Retina (tissue), 1 donor: ENCODE measurements around the gene PTPRN2.
"Not testable (repeated sequence)": the region's sequence is repeated elsewhere in the genome, so short reads cannot be mapped to it uniquely, and the experiment has no call there.

Source experiments
- DNase-seq: peaks from one replicate; pipeline ENCODE4 v3.0.0-alpha.2; 2016

The PTPRN2 gene

DNA sequence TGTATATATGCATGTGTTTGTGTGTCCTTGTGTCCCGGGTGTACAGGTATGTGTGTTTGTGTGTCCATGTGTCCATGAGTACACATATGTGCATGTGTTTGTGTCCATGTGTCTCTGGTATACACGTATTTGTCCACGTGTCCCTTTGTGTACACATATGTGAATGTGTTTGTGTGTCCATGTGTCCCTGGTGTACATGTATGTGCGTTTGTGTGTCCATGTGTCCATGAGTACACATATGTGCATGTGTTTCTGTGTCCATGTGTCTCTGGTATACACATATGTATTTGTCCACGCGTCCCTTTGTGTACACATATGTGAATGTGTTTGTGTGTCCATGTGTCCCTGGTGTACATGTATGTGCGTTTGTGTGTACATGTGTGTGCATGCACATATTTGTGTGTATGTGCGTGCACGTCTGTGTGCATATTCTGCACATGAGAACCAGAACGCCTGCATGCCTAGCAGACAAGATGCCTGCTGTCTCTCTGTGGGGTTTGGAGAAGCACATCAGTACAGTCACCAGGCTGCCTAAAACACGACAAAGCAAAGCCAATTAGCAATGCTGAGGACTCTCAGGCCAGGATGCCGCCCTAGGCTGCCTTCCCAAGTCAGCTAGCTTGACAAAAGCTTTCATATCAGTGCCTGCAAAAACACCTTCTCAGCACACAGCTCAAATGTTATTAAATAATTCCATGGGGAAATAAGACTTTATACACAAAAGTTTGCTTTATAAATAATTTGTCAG, 327.8 kb downstream of the PTPRN2 start:
- no peak for DNase-seq

DNA sequence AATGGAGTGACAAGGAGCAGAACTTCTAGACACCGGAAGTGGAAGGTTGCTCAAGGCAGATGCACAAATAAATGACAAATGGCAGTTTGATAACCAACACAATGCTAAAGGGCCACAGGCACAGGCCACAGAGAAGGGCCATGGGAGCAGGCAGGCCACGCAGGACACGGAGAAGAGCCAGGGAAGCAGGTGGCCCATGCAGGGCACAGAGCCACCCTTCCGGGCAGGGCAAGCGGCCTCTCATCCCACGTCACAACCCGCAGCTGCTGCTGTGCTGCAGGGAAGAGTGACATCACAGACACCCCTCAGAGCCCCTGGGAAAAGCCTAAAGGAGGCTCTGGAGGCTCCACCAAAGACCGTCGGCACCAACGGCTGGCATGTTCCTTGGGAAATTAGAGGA, 328.5 kb downstream of the PTPRN2 start:
- no peak for DNase-seq

DNA sequence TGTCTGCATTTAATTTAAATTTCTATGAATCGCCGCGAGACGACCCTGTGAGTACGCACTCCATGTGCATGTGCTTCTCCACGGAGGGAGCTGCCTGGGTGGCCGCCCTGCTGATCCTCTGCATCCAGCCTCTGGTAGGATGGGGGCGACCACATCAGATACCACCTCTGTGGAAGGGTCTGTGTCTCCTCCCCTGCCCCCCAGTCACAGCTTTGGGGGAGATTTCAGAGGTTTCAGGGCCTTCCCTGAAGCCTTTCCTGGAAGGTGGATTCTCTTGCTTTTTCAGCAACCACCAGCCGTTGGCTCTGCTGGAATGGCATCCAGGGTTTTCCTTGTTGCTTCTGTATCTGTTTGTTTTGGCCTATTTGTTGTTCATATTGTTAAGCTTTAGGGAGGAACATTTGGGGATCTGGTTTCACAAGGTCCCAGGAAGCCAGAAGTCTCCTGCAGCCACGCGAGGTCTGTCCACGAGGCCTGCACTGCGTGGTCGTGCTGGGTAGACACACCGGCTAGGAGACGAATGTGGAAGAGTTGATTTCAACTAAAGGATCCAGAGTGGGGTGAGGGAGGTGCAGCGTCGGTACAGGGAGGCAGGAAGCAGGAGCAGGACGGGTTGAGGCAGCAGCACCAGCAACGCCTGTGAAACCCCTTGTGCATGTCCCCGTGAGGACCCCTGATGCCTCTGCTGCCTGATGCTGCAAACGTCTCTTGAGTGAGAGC, 329.1 kb downstream of the PTPRN2 start:
- DNase-seq = no peak

DNA sequence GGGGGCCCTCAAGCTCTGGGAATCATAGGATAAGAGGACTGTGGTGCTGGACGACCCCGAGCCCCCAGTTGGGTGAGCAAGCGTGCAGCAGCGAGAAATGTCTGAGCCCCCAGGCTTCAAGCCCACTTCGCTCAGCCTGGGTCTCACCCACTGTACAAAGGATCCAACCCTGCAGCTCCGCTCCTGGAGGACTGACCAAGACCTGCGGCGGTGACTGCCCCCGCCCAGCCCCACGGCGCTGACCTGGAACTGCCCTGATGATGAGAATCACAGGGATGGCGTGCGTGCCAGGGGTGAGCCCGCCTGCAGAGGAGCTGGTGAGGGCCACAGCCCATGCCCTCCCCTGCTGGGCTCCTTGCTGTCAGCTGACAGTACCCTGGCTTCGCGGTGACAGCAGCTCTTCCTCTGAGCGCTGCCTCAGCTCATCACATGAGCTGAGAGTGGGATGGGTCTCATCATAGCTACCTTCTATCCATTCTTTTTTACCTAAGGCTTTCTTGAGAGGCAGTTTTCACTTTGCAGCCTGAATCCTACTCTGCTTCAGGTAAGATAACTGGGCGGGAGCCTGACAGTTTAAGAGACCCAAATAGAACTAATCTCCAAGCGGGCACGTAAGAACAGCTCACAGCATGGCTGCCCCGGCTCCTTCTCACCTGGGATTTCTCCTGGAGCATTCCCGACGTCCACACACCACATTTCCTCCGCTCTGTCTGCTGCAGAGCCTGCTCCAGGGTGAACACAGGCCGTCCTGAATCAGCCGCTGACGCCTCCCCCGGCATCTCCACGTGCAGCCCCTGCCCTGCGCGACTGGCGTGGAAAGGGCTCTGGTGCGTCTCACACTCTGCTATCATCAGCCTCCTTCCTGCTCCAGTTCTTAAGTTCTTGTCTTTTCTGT, 329.9 kb downstream of the PTPRN2 start:
- no peak for DNase-seq

DNA sequence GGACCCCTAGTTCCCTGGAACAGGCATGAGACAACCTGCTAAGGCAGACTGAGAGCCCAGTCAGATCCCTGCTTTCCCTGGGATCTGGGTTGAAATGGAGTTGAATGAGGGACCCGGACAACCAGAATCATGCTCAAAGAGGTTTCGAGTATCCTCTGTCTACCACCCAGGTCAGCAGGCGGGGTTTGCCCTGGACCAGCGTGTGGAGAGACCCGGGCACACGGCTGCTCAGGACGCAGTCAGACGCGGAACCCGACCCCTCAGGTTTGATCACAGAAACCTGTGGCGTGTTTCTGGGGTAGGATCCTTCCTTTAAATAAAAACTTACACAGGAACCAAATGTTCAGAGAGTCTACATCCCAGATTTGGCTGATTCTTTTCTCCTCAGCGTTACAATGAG, 330.6 kb downstream of the PTPRN2 start:
- DNase-seq = no peak

DNA sequence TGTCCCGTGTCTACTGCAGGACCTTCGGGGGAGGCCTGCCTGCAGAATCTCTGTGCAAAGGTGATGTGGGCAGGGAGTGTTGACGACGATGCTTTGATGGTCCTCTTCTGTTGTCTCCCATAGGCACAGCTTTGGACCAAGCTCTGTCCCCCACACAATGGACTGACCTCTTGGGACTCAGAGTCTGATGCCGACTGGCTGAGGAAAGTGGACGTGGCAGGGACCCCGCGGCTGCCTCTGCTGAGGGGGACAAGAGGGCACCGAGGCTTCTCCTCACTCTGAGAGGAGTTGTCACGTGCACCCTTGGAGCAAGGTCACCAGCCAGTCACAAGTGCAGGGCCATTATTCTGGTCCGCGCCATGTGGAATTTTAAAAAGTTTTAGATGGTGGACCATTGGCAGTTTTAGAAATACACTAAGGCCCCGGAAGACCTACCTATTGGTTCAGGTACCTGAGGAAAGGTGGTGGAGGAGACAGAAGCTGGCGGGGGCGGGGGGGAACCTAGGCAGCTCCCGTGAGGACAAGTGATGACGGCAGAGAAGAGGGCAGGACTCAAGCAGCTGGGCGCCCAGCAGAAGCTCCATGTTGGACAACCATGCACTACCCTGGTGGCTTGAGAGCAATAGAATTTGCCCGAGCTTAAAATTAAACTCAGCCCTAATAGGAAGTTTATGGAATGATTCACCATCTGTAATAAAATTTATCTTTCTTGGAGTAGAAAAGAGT, 331.4 kb downstream of the PTPRN2 start:
- DNase-seq = no peak

DNA sequence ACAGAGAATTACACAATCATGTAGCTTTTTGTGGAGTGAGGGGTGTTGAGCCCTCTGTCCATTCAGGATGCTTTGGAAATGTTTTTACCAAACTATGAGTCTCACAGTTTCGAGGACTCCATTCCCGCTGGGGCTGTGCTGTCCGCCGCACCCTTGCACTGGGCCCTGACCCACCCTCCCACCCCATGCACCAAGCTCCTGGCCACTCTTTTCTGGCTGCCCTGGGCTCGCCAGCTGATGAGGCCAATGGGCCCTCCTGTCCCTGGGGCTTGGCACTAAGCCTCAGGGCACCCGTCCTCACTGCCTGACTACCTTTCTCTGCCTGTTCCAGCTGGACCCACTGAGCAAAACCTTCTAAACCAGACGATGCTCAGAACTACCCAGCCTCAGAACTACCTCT, 332.1 kb downstream of the PTPRN2 start:
- DNase-seq = no peak

DNA sequence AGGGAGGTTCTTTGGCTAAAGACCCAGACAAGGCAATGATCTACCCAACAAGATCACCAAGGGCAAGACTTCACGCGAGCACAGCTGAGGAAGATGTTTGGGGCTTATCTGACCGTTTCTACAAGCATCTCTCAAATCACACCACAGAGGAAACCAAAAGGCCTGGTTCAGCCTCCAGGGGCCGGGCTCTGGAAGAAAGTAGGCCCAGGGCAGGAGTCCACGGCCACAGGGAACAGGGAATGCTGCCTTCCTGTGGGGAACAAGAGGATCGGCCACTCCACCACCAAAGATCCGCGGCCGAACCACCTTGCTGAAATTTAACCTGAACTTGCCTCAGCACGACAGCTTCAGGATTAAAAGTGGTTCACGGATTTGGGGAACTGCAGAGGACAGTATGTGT, 332.5 kb downstream of the PTPRN2 start:
- DNase-seq = no peak

DNA sequence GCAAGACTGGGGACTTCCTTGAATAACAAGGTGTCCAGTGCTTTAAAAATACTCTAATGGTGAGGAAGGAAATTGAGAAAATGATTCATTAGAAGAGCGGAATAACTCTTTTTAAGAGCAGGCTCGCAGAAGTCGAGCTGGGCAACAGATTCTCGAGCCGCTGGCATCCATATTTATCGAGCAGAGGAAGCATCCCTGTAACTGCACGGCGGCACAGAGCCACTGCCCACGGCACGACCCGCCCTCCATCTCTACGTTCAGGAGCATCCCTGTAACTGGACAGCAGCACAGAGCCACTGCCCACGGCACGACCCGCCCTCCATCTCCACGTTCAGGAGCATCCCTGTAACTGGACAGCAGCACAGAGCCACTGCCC, 334.0 kb downstream of the PTPRN2 start:
- not testable (repeated sequence) for DNase-seq

DNA sequence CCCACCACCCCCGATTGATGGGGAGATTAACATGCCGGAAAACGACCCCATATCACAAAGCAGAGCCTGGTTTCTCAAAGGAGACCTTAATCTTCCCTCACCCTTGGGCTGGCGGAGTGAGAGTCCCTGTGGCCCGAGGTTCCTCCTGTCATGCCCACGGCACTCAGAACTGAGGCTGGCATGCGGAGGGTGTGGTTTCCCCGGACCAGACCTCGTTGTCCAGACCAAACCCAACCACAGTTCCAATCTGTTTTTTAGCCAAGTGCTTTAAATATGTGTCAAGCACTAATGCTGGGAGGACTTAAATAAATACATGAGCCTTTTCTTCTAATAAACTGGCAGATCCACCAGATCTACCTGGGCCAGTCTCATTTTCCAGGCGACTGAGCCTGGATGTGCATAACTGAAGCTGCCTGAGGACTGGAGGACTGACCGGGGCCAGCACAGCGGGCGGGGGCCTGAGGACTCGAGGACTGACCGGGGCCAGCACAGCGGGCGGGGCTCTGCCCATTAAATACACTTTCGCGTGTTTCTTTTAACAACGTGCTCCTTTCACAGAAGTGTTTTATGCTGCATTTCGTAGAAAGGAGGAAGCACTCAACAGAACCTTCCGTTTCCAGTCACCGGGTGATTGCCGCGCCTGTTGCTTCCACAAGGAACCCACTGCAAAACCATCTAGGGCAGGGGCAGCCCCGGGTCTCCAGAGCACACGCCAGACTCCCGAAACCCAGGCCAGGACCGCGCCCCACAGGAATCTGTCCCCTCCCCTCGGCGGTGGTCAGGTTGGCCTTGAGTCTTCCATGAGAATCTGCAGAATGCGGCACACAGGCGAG, 334.6 kb downstream of the PTPRN2 start:
- no peak for DNase-seq

DNA sequence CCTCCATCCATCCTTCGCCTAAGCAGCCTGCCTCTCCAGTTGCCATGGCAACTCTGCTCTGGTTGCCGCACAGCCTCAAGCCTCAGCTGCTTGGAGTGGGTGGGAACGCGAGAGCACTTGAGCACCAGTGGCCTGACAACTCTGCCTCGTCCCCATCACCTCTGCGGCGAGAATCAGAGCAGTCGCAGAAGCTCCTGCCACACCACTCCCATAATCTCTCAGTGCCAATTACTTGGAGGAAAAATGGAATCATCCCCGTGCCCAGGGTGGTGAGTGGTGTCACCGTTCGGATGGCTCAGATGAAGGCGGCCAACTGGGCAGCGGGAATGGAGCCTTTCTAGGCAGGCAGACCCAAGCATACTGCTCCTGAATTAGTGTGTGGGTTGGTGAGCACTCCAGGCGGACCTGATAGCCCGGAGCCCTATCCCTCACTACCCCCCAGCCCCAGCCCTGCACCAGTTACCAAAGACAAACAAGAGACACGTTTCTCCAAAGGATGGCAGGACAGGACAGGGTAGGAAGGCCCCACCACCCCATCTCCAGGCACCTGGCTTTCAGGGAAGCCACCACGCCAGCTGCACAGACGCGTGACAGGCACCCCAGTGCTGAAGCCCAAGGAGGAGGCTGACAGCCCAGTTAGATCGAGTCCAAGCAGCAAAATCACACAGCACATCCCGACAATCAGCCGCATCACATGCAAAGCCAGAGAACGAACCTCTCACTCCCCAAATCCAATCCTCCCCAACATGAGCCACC, 335.4 kb downstream of the PTPRN2 start:
- DNase-seq = peak; percentile 72

DNA sequence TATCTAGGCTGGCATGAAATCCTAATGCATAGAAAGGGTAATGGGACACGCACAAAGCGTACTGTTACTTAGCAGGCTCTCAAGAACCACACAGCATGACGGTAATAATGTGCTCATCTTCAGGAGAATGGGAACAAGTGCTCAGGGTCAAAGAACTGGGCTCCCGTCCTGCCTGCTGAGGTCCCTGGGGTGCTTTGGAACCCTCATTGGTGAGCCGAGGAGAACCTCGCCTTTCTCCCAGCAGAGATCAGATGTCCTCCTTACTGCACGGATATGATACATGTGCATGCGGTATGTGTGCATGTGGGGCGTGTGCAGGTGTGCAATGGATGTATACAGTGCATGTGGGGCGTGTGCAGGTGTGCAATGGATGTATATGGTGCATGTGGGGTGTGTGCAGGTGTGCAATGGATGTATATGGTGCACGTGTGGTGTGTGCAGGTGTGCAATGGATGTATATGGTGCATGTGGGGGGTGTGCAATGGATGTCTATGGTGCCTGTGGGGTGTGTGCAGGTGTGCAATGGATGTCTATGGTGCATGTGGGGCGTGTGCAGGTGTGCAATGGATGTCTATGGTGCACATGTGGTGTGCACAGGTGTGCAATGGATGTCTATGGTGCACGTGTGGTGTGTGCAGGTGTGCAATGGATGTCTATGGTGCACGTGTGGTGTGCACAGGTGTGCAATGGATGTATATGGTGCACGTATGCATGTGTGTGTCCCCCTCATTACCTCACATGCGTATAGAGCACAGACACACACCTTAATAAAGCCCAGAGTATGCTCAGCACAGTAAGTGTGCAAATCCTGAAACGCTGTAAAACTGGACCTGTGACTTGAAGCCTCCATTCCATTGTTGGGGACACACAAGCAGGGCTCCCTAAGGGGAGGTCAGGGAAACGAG, 336.3 kb downstream of the PTPRN2 start:
- DNase-seq = no peak

DNA sequence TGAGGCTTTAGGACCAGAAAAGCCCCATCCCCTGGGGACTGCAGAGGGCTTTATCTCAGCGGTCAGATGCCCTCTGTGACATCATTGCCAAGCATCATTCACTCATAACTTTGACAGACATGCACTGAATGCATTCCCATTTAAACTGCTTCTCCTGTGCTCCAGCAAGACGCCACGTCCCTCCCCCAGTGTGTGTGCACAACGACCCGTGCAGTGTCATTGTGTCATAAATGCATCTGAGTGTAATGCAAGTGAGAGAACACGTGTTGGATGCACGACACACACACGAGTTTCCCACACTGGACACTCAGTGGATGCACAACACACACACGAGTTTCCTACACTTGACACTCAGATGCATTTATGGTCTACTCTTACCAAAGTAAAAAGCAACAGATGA, 337.9 kb downstream of the PTPRN2 start:
- DNase-seq = no peak

DNA sequence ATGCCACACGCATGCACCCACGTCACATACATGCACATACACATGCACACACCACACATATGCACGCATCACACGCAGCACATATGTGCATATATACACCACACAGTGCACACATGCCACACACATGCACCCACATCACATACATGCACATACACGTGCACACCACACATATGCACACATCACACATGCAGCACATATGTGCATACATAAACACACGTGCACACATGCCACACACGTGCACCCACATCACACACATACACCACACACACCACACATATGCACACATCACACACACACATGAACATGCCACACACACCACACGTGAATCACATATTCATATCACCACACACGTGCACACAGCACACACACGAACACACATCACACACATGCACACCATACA, 338.8 kb downstream of the PTPRN2 start:
- DNase-seq = no peak

DNA sequence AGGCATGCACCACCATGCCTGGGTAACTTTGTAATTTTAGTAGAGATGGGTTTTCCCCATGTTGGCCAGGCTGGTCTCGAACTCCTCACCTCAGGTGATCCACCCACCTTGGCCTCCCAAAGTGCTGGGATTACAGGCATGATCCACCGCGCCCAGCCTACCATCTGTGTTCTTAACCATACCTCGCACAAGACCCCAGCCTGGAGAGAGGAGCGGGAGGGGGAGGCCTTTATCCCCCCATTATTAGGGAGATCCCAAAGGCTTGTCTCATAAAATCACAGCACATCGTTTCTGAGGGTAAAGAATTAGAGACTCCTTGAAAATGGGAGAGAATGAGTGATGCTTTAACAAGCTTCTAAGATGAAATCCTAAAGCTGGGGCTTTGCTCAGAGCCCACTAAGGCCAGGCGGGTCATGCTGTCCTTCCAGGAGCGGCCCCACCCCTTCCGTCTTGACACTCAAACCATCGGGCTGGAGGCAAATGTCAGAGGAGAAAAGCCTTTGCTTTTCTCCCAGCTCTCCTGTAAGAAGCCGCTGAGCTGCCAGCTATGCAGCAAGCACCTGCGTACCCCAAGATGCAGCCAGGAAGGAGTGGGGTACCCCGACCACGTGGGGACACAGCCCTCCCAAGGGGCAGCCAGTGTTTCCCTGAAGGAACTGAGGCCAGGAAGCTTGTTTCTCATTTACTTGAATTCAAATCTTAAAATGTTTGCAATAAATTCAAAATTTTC, 339.7 kb downstream of the PTPRN2 start:
- DNase-seq = no peak

DNA sequence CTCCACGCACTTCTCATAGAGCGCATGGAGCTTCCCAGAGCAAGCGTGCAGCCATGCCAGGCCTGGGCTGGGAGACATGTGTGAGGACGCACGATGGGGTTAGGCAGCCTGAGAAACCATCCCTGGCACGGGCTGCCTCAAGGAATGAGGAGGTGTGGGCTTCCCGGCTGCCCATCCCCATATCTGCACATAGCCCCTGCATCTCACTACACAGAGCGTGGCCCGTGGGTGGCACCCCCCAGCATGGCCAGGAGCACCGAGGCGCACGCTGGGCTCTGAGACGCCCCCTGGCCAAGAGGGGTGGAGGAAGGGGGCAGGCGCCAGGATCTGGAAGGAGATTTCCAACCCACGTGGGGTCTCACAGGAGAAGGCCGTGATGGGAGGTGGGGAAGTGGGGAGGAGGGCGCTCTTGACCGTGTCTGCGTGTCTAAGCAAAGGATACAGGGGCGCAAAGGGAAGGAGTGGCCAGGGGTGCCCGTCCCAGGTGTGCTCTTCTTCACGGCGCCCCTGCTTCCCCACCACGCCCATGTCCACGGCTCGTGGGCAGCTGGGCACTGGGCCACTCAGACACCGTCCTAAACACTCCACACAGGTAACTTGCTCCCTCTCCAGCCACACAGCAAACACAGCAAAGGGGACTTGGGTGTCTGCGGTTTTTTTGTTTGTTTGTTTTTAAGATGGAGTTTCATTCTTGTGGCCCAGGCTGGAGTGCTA, 340.5 kb downstream of the PTPRN2 start:
- no peak for DNase-seq

DNA sequence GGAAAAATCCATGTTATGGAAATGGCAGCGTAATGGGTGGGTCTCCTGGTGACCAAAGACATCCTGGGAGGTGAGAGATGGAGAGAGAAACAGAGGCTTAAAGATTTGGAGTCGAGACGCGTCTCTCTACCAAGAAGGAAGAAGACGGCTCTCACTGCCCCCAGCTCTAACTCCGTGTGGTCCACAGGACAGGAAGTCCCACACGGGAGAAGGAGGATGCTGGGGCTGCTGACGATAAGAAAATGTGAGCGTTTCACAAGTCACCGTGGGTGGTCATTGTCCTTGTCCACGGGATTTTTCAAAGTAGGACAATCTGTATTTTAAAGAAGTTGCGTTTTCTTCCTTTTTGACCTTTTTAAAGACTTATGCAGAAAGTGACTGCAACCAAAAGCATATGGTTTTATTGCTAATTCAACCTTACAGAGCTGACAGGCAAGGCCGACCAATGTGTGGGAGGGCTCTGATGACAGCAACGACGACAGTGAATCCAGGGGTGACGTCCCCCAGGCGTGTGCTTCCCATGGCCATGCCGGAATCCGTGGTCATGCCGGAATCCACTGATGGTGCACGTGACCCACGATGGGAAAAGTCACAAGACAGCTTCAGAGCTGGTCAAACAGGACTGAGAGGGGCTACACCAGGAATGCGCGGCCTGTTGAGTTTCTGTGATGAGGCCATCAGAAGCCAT, 341.2 kb downstream of the PTPRN2 start:
- no peak for DNase-seq

DNA sequence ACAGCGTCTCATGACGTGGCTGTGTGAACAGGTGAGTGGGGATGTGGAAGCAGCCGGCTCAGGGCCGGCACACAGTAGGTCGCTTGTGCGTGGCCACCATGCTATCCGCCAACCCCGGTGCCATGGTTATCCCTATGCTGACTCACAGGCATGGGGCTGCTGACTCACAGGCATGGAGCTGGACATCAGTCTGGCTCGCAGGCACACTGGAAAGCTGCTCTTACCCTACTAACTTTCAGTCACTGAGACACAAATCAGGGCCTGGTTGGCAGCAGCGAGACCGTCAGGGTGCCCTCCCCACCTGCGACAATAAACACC, 341.9 kb downstream of the PTPRN2 start:
- no peak for DNase-seq
